IPS DF 6.9 (cell line): ENCODE measurements around the gene ALOXE3.
"Not testable (repeated sequence)": the region's sequence is repeated elsewhere in the genome, so short reads cannot be mapped to it uniquely, and the experiment has no call there.

Experiments used
- DNase-seq: peaks from one replicate; pipeline ENCODE4 v3.0.0-alpha.2; 2013; ENCODE audit warnings: low read depth, low spot score
- H3K27ac ChIP-seq: one replicate; pipeline ENCODE4 v1.5.1; 2013; ENCODE audit warnings: low read length, control low read depth
- H3K27me3 ChIP-seq: 2 replicates; pipeline ENCODE4 v1.6.1; 2013; ENCODE audit warnings: mild to moderate bottlenecking, low read length; ENCODE audit not compliant: control insufficient read depth, insufficient read depth
- H3K36me3 ChIP-seq: 2 replicates; pipeline ENCODE4 v1.6.1; 2013; ENCODE audit warnings: low read length; ENCODE audit not compliant: control insufficient read depth, insufficient read depth
- H3K4me1 ChIP-seq: 2 replicates; pipeline ENCODE4 v1.6.1; 2013; ENCODE audit warnings: low read length; ENCODE audit not compliant: control insufficient read depth, insufficient read depth
- H3K4me3 ChIP-seq: 2 replicates; pipeline ENCODE4 v1.5.1; 2013; ENCODE audit warnings: mild to moderate bottlenecking, low read length
- H3K9me3 ChIP-seq: 2 replicates; pipeline ENCODE4 v1.6.1; 2013; ENCODE audit warnings: low read length, inconsistent platforms; ENCODE audit not compliant: control insufficient read depth, insufficient read depth
- WGBS: extraction: QIAGEN DNeasy Blood & Tissue Kit; methylation state at CpG from one replicate; pipeline ENCODE4 v1.1.7; 2013; ENCODE audit warnings: mixed read lengths, missing lambda C conversion rate; ENCODE audit not compliant: insufficient read length, insufficient coverage; 5-methylcytosine and 5-hydroxymethylcytosine counted together

The ALOXE3 gene

GRCh38 chr17:8108972-8109660 is 9.2 kb downstream of the ALOXE3 start:
- WGBS: no CpG with 5 or more reads among the region's 33 CpGs
- H3K4me1 ChIP-seq: 0 out of 2 replicates have a peak, but pooled peaks cover 1% of the 10 kb centered on the region
- no peak overlapping the region for H3K27ac ChIP-seq
- DNase-seq: no peak
- H3K36me3 ChIP-seq: no peaks in the 10 kb centered on the region; the same call in 1 of the 2 replicates
- H3K27me3 ChIP-seq: peaks cover 3% of the 10 kb centered on the region; the same call in 1 of the 2 replicates
- H3K4me3 ChIP-seq: no peak overlapping the region
- H3K9me3 ChIP-seq: no peaks in the 10 kb centered on the region

GRCh38 chr17:8106980-8107379 is 11.3 kb downstream of the ALOXE3 start:
- not testable (repeated sequence) for H3K9me3 ChIP-seq, H3K27ac ChIP-seq, DNase-seq, H3K27me3 ChIP-seq, H3K4me1 ChIP-seq, H3K36me3 ChIP-seq, H3K4me3 ChIP-seq
- WGBS: no CpG with 5 or more reads among the region's 4 CpGs

GRCh38 chr17:8105957-8106398 is 12.3 kb downstream of the ALOXE3 start:
- no peak for DNase-seq
- Histone ChIP-seq H3K27me3 (peaks cover 3% of the 10 kb centered on the region; the same call in 1 of the 2 replicates), H3K4me1 (0 out of 2 replicates have a peak, but pooled peaks cover 1% of the 10 kb centered on the region), H3K9me3 (no peaks in the 10 kb centered on the region), H3K27ac (no peak overlapping the region), H3K36me3 (no peaks in the 10 kb centered on the region; the same call in 1 of the 2 replicates), H3K4me3 (no peak overlapping the region)
- WGBS: no CpG with 5 or more reads among the region's 5 CpGs

GRCh38 chr17:8104911-8105310 is 13.4 kb downstream of the ALOXE3 start:
- Histone ChIP-seq H3K9me3 (no peaks in the 10 kb centered on the region), H3K4me3 (no peak overlapping the region), H3K27me3 (peaks cover 1% of the 10 kb centered on the region; the same call in 1 of the 2 replicates), H3K27ac (no peak overlapping the region), H3K4me1 (no peaks in the 10 kb centered on the region), H3K36me3 (no peaks in the 10 kb centered on the region; the same call in 1 of the 2 replicates)
- WGBS: no CpG with 5 or more reads among the region's 8 CpGs
- DNase-seq: no peak

GRCh38 chr17:8103549-8103948 is 14.8 kb downstream of the ALOXE3 start:
- no peaks in the 10 kb centered on the region for H3K36me3 ChIP-seq
- no peak for DNase-seq
- no peak overlapping the region for H3K4me3 ChIP-seq
- H3K27me3 ChIP-seq: no peaks in the 10 kb centered on the region
- H3K27ac ChIP-seq: no peak overlapping the region
- no peaks in the 10 kb centered on the region for H3K9me3 ChIP-seq
- no CpG with 5 or more reads among the region's 4 CpGs for WGBS
- H3K4me1 ChIP-seq: no peaks in the 10 kb centered on the region

GRCh38 chr17:8101721-8102120 is 16.6 kb downstream of the ALOXE3 start:
- no peak for DNase-seq
- WGBS: no CpG with 5 or more reads among the region's 6 CpGs

GRCh38 chr17:8100763-8101162 is 17.6 kb downstream of the ALOXE3 start:
- Histone ChIP-seq H3K4me1 (no peaks in the 10 kb centered on the region), H3K27ac (no peak overlapping the region), H3K4me3 (no peak overlapping the region), H3K27me3 (no peaks in the 10 kb centered on the region), H3K9me3 (no peaks in the 10 kb centered on the region), H3K36me3 (no peaks in the 10 kb centered on the region)
- no peak for DNase-seq
- no CpG with 5 or more reads among the region's 2 CpGs for WGBS

More at GRCh38 chr17:8101721-8102120, 16.6 kb downstream of the ALOXE3 start:
- H3K27ac ChIP-seq: no peak overlapping the region
- H3K36me3 ChIP-seq: no peaks in the 10 kb centered on the region
- H3K9me3 ChIP-seq: no peaks in the 10 kb centered on the region
- no peak overlapping the region for H3K4me3 ChIP-seq
- H3K27me3 ChIP-seq: no peaks in the 10 kb centered on the region
- no peaks in the 10 kb centered on the region for H3K4me1 ChIP-seq

- Histone ChIP-seq H3K27me3 (no peaks in the 10 kb centered on the region), H3K4me3 (no peak overlapping the region), H3K27ac (no peak overlapping the region), H3K36me3 (no peaks in the 10 kb centered on the region), H3K9me3 (no peaks in the 10 kb centered on the region), H3K4me1 (no peaks in the 10 kb centered on the region)
- no peak for DNase-seq
- WGBS: no CpG with 5 or more reads among the region's 2 CpGs
Measured at GRCh38 chr17:8100111-8100510, 18.2 kb downstream of the ALOXE3 start.

- Histone ChIP-seq H3K4me1 (no peaks in the 10 kb centered on the region), H3K27me3 (no peaks in the 10 kb centered on the region), H3K36me3 (no peaks in the 10 kb centered on the region), H3K9me3 (no peaks in the 10 kb centered on the region), H3K27ac (no peak overlapping the region), H3K4me3 (no peak overlapping the region)
- WGBS: no CpG with 5 or more reads among the region's 8 CpGs
- DNase-seq: no peak
Measured at GRCh38 chr17:8096541-8096940, 21.8 kb downstream of the ALOXE3 start.

- Histone ChIP-seq H3K4me3 (no peak overlapping the region), H3K9me3 (no peaks in the 10 kb centered on the region), H3K36me3 (no peaks in the 10 kb centered on the region), H3K27me3 (no peaks in the 10 kb centered on the region), H3K27ac (no peak overlapping the region), H3K4me1 (no peaks in the 10 kb centered on the region)
- WGBS: no CpG with 5 or more reads among the region's 6 CpGs
- DNase-seq: no peak
Measured at GRCh38 chr17:8095361-8095760, 23.0 kb downstream of the ALOXE3 start.
